Caco-2 (cell line): ENCODE results near the gene RNF186. TPM values are rescaled to one million over a fixed set of nuclear protein-coding genes. Genes with fewer than 3 reads are reported as not detected.

Experiments used
- BruUV-seq: library from RNA; stranded (reverse); fragments of 400-500 nt; replicated peaks from 2 replicates; lab custom pipeline; 2021; lab: Mats Ljungman, UMichigan
- CTCF ChIA-PET: fragments of 300-600 bp; sonication (Branson Sonifier 250); formaldehyde crosslinking; loops from one replicate; lab custom pipeline; 2022; ENCODE audit warnings: antibody characterized with exemption; lab: Charles Lee
- POLR2A ChIA-PET: fragments of 300-600 bp; sonication (Branson Sonifier 250); formaldehyde crosslinking; loops from one replicate; lab custom pipeline; 2022; ENCODE audit warnings: antibody characterized with exemption; lab: Charles Lee
- DNase-seq, 2 experiments: peaks; one replicate each; pipeline versions ENCODE4 v3.0.0 to v3.0.0-alpha.2; 2020 to 2022
- H3K27me3 ChIP-seq: replicated peaks from 2 replicates; pipeline ENCODE4 v1.6.0; 2011; ENCODE audit warnings: low read length; ENCODE audit not compliant: control insufficient read depth, insufficient read depth
- H3K36me3 ChIP-seq: 2 replicates; pipeline ENCODE4 v1.5.1; 2011; ENCODE audit warnings: low read length; ENCODE audit not compliant: control insufficient read depth, insufficient read depth
- H3K4me1 ChIP-seq: fragments of 250-450 bp; sonication (Bioruptor Pico); 2 replicates; pipeline ENCODE4 v1.5.1; 2020; ENCODE audit warnings: mild to moderate bottlenecking
- H3K4me3 ChIP-seq: 2 replicates; pipeline ENCODE4 v1.5.1; 2011; ENCODE audit warnings: low read depth, mild to moderate bottlenecking, control low read depth, low read length
- H3K9me3 ChIP-seq: fragments of 250-450 bp; sonication (Bioruptor Pico); 2 replicates; pipeline ENCODE4 v1.5.1; 2020; ENCODE audit warnings: mild to moderate bottlenecking, moderate library complexity
- H3K27ac Mint-ChIP-seq: one replicate; pipeline ENCODE4 v1.8.0; 2022; ENCODE audit warnings: mixed read lengths; ENCODE audit not compliant: unreplicated experiment
- H3K27me3 Mint-ChIP-seq: one replicate; pipeline ENCODE4 v1.8.0; 2022; ENCODE audit warnings: mixed read lengths; ENCODE audit not compliant: insufficient read depth, unreplicated experiment
- H3K36me3 Mint-ChIP-seq: one replicate; pipeline ENCODE4 v1.8.0; 2022; ENCODE audit warnings: mild to moderate bottlenecking, mixed read lengths; ENCODE audit not compliant: insufficient read depth, unreplicated experiment
- H3K4me1 Mint-ChIP-seq: one replicate; pipeline ENCODE4 v1.8.0; 2022; ENCODE audit warnings: low read depth, mixed read lengths; ENCODE audit not compliant: unreplicated experiment
- H3K4me3 Mint-ChIP-seq: one replicate; pipeline ENCODE4 v1.8.0; 2022; ENCODE audit warnings: mild to moderate bottlenecking, moderate library complexity, mixed read lengths; ENCODE audit not compliant: unreplicated experiment
- H3K9me3 Mint-ChIP-seq: one replicate; pipeline ENCODE4 v1.8.0; 2022; ENCODE audit warnings: mixed read lengths; ENCODE audit not compliant: unreplicated experiment
- intact Hi-C: fragments of 100-400 bp; cut with micrococcal nuclease; formaldehyde crosslinking; loops from one replicate; pipeline ENCODE4 v1.10.0; 2022; ENCODE audit not compliant: unreplicated experiment
- total RNA-seq: library from RNA; stranded (reverse); gene quantifications from 2 replicates; pipeline ENCODE4 v1.2.3, GENCODE V29; 2022
- TF ChIP-seq, protein P1 (sequence below), 2 experiments: fragments of 200-600 bp in 1 of 2; IDR thresholded peaks; 1 replicate in 1 of 2; 2 replicates in 1 of 2; pipeline versions ENCODE4 v1.5.1 to v1.8.0; 2011 to 2022; ENCODE audit warnings: antibody characterized with exemption in 1 of 2, control low read depth in 1 of 2, inconsistent platforms in 1 of 2, low read depth in 1 of 2, low read length in 1 of 2, mild to moderate bottlenecking in 1 of 2, moderate library complexity in 1 of 2; ENCODE audit not compliant: insufficient read depth in 1 of 2, severe bottlenecking in 1 of 2, unreplicated experiment in 1 of 2

RNF186 gene
- total RNA-seq, 1 experiment from 2014 or later = not detected

DNA sequence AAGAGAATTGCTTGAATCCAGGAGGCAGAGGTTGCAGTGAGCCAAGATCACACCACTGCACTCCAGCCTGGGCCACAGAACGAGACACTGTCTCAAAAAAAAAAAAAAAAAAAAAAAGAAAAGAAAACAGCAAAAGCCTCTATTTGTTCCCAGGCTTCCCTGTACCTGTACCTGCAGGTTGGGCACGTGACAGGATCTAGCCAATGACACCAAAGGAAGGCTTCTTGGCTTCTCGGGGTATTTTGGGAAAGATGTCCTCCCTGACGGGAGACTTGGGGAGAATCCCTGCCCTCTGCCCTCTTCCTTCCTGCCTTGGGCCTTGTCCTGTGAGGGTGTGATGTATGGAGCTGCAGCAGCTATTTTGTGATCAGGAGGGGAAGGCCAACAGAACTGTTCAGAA lies 38.1 kb downstream of the RNF186 start:
- peaks cover 8% of the 10 kb centered on the region for H3K36me3 Mint-ChIP-seq
- intact Hi-C loops = no loop called here

DNA sequence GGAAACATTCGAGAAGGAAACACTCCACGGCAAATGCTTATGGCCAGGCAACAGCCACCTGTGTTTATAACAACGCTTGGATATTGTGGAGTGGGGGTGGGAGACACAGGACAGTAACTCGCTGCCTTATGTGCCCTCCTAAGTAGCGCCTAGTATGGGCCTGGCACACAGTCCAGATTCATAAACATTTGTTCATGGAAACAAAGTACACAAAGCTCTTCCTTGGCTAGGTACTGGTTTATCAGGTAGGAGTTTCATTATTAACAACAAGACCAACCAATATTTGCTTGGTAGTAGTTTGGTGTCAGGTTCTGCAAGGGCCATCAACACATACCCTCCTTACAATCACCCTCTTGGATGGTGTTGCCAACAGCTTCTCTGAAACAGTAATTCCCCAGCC lies 38.8 kb downstream of the RNF186 start:
- Histone ChIP-seq H3K4me3 (no peak overlapping the region), H3K36me3 (no peaks in the 10 kb centered on the region), H3K4me1 (no peaks in the 10 kb centered on the region), H3K27me3 (no peaks in the 10 kb centered on the region), H3K9me3 (no peaks in the 10 kb centered on the region)
- POLR2A ChIA-PET = no interaction called here
- H3K4me1 Mint-ChIP-seq = no peaks in the 10 kb centered on the region
- no TSS peak for BruUV-seq
- H3K36me3 Mint-ChIP-seq = peaks cover 8% of the 10 kb centered on the region
- H3K9me3 Mint-ChIP-seq = no peaks in the 10 kb centered on the region
- H3K4me3 Mint-ChIP-seq = no peak overlapping the region
- no peak for DNase-seq
- CTCF ChIA-PET = no interaction called here
- H3K27me3 Mint-ChIP-seq = no peaks in the 10 kb centered on the region
- no peak overlapping the region for H3K27ac Mint-ChIP-seq
- TF ChIP-seq, protein P1, sequence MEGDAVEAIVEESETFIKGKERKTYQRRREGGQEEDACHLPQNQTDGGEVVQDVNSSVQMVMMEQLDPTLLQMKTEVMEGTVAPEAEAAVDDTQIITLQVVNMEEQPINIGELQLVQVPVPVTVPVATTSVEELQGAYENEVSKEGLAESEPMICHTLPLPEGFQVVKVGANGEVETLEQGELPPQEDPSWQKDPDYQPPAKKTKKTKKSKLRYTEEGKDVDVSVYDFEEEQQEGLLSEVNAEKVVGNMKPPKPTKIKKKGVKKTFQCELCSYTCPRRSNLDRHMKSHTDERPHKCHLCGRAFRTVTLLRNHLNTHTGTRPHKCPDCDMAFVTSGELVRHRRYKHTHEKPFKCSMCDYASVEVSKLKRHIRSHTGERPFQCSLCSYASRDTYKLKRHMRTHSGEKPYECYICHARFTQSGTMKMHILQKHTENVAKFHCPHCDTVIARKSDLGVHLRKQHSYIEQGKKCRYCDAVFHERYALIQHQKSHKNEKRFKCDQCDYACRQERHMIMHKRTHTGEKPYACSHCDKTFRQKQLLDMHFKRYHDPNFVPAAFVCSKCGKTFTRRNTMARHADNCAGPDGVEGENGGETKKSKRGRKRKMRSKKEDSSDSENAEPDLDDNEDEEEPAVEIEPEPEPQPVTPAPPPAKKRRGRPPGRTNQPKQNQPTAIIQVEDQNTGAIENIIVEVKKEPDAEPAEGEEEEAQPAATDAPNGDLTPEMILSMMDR (IDR thresholded peaks at IDR 0.05; ENCODE audit: insufficient read depth in 1 of 2, low read depth in 1 of 2, low read length in 1 of 2, severe bottlenecking in 1 of 2, unreplicated experiment in 1 of 2) = no peak
- intact Hi-C loops = no loop called here

More for the DNA sequence above, 38.1 kb downstream of the RNF186 start:
- DNase-seq = no peak
- BruUV-seq = no TSS peak
- CTCF ChIA-PET = no interaction called here
- Mint-ChIP-seq H3K27ac (no peak overlapping the region), H3K4me1 (no peaks in the 10 kb centered on the region), H3K4me3 (no peak overlapping the region), H3K27me3 (no peaks in the 10 kb centered on the region), H3K9me3 (no peaks in the 10 kb centered on the region)
- no peaks in the 10 kb centered on the region for H3K27me3 ChIP-seq
- no peaks in the 10 kb centered on the region for H3K9me3 ChIP-seq
- no peaks in the 10 kb centered on the region for H3K36me3 ChIP-seq
- TF ChIP-seq, protein P1 (IDR thresholded peaks at IDR 0.05; ENCODE audit: insufficient read depth in 1 of 2, low read depth in 1 of 2, low read length in 1 of 2, severe bottlenecking in 1 of 2, unreplicated experiment in 1 of 2) = no peak
- H3K4me1 ChIP-seq = no peaks in the 10 kb centered on the region
- H3K4me3 ChIP-seq = no peak overlapping the region
- POLR2A ChIA-PET = no interaction called here

DNA sequence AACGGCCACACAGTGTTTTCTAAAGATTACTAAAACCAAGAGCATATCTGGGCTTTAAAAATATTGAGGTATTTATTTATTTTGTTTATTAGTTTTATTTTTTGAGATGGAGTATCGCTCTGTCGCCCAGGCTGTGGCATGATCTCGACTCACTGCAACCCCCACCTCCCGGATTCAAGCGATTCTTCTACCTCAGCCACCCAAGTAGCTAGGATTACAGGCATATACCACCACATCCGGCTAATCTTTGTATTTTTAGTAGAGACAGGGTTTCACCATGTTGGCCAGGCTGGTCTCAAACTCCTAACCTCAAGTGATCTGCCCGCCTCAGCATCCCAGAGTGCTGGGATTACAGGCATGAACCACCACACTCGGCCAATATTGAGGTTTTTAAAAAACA lies 39.3 kb downstream of the RNF186 start:
- CTCF ChIA-PET = no interaction called here
- no peak overlapping the region for H3K27ac Mint-ChIP-seq
- no TSS peak for BruUV-seq
- H3K4me1 Mint-ChIP-seq = no peaks in the 10 kb centered on the region
- H3K9me3 ChIP-seq = no peaks in the 10 kb centered on the region
- H3K4me1 ChIP-seq = no peaks in the 10 kb centered on the region
- intact Hi-C loops = no loop called here
- H3K27me3 Mint-ChIP-seq = no peaks in the 10 kb centered on the region
- no peak overlapping the region for H3K4me3 ChIP-seq
- H3K36me3 Mint-ChIP-seq = peaks cover 8% of the 10 kb centered on the region
- no peaks in the 10 kb centered on the region for H3K36me3 ChIP-seq
- DNase-seq = no peak
- POLR2A ChIA-PET = no interaction called here
- TF ChIP-seq, protein P1 (IDR thresholded peaks at IDR 0.05; ENCODE audit: insufficient read depth in 1 of 2, low read depth in 1 of 2, low read length in 1 of 2, severe bottlenecking in 1 of 2, unreplicated experiment in 1 of 2) = no peak
- H3K9me3 Mint-ChIP-seq = no peaks in the 10 kb centered on the region
- no peaks in the 10 kb centered on the region for H3K27me3 ChIP-seq
- H3K4me3 Mint-ChIP-seq = no peak overlapping the region
